Immature natural killer cell (primary cell): ENCODE data around the gene GAL. TPM values are rescaled to one million over a fixed set of nuclear protein-coding genes. Genes with fewer than 3 reads are reported as not detected.

Experiments
- DNase-seq, 3 donors: peaks; one replicate each; pipeline ENCODE4 v3.0.0; 2022; ENCODE audit warnings: mixed read lengths in 1 of 3
- H3K27ac Mint-ChIP-seq, 6 donors: one replicate each; pipeline ENCODE4 v1.8.0; 2020; ENCODE audit warnings: mixed read lengths in 6 of 6, mild to moderate bottlenecking in 5 of 6, inconsistent platforms in 4 of 6, moderate library complexity in 3 of 6
- H3K27me3 Mint-ChIP-seq, 3 donors: one replicate each; pipeline ENCODE4 v1.8.0; 2020 to 2021; ENCODE audit warnings: low read depth in 3 of 3, mild to moderate bottlenecking in 3 of 3, mixed read lengths in 3 of 3, moderate library complexity in 3 of 3, inconsistent platforms in 1 of 3
- H3K36me3 Mint-ChIP-seq, 3 donors: one replicate each; pipeline ENCODE4 v1.8.0; 2020; ENCODE audit warnings: mixed read lengths in 3 of 3, inconsistent platforms in 2 of 3, mild to moderate bottlenecking in 2 of 3
- H3K4me1 Mint-ChIP-seq, 2 donors: one replicate each; pipeline ENCODE4 v1.8.0; 2020; ENCODE audit warnings: inconsistent platforms in 2 of 2, mild to moderate bottlenecking in 2 of 2, mixed read lengths in 2 of 2, moderate library complexity in 1 of 2
- H3K4me3 Mint-ChIP-seq, 5 donors: one replicate each; pipeline ENCODE4 v1.8.0; 2020; ENCODE audit warnings: mild to moderate bottlenecking in 5 of 5, mixed read lengths in 5 of 5, inconsistent platforms in 3 of 5, moderate library complexity in 3 of 5
- H3K9me3 Mint-ChIP-seq, 6 donors: one replicate each; pipeline ENCODE4 v1.8.0; 2020; ENCODE audit warnings: mild to moderate bottlenecking in 6 of 6, mixed read lengths in 6 of 6, inconsistent platforms in 4 of 6, moderate library complexity in 3 of 6
- polyA plus RNA-seq, 3 donors: library from polyadenylated mRNA; unstranded; fragments of 300-500 nt; fragmentation: Illumina TruSeq; gene quantifications; one replicate each; pipeline ENCODE4 v1.2.3, GENCODE V29; 2021

Gene GAL
- polyA plus RNA-seq, 3 donors from 2014 or later: not detected

GRCh38 chr11:68653486-68654430 is 30.6 kb upstream of the GAL start:
- peaks cover 1 to 4% (median 3%) of the 10 kb centered on the region in 3 donors for H3K27me3 Mint-ChIP-seq

GRCh38 chr11:68654978-68655377 is 29.4 kb upstream of the GAL start:
- no peaks in the 10 kb centered on the region for H3K36me3 Mint-ChIP-seq
- no peak overlapping the region for H3K4me3 Mint-ChIP-seq
- no peaks in the 10 kb centered on the region for H3K9me3 Mint-ChIP-seq
- no peak overlapping the region for H3K27ac Mint-ChIP-seq
- H3K4me1 Mint-ChIP-seq: no peaks in the 10 kb centered on the region
- DNase-seq: no peak
- peaks cover 1 to 5% (median 3%) of the 10 kb centered on the region in 3 donors for H3K27me3 Mint-ChIP-seq

More at GRCh38 chr11:68653486-68654430, 30.6 kb upstream of the GAL start:
- Mint-ChIP-seq H3K27ac (no peak overlapping the region), H3K4me1 (no peaks in the 10 kb centered on the region), H3K9me3 (no peaks in the 10 kb centered on the region), H3K4me3 (no peak overlapping the region), H3K36me3 (no peaks in the 10 kb centered on the region)
- DNase-seq: no peak

GRCh38 chr11:68655406-68655805 is 28.9 kb upstream of the GAL start:
- Mint-ChIP-seq H3K27me3 (peaks cover 0 to 5% (median 3%) of the 10 kb centered on the region in 3 donors), H3K9me3 (no peaks in the 10 kb centered on the region), H3K27ac (no peak overlapping the region), H3K4me3 (no peak overlapping the region), H3K4me1 (no peaks in the 10 kb centered on the region), H3K36me3 (no peaks in the 10 kb centered on the region)
- no peak for DNase-seq

- Mint-ChIP-seq H3K27me3 (peaks cover 0 to 5% (median 3%) of the 10 kb centered on the region in 3 donors), H3K27ac (no peak overlapping the region), H3K36me3 (no peaks in the 10 kb centered on the region), H3K4me3 (no peak overlapping the region), H3K9me3 (no peaks in the 10 kb centered on the region), H3K4me1 (no peaks in the 10 kb centered on the region)
- no peak for DNase-seq
Measured at GRCh38 chr11:68655806-68656205, 28.5 kb upstream of the GAL start.

- H3K4me1 Mint-ChIP-seq: no peaks in the 10 kb centered on the region
- H3K27me3 Mint-ChIP-seq: peaks cover 0 to 9% (median 3%) of the 10 kb centered on the region in 3 donors
- no peak for DNase-seq
- H3K9me3 Mint-ChIP-seq: no peaks in the 10 kb centered on the region
- H3K27ac Mint-ChIP-seq: no peak overlapping the region
- H3K4me3 Mint-ChIP-seq: no peak overlapping the region
- no peaks in the 10 kb centered on the region for H3K36me3 Mint-ChIP-seq
Measured at GRCh38 chr11:68657021-68657780, 27.1 kb upstream of the GAL start.

- H3K36me3 Mint-ChIP-seq: no peaks in the 10 kb centered on the region
- H3K4me3 Mint-ChIP-seq: no peak overlapping the region
- no peak for DNase-seq
- H3K9me3 Mint-ChIP-seq: no peaks in the 10 kb centered on the region
- peaks cover 0 to 9% (median 3%) of the 10 kb centered on the region in 3 donors for H3K27me3 Mint-ChIP-seq
- H3K4me1 Mint-ChIP-seq: no peaks in the 10 kb centered on the region
- no peak overlapping the region for H3K27ac Mint-ChIP-seq
Measured at GRCh38 chr11:68658097-68658496, 26.2 kb upstream of the GAL start.

GRCh38 chr11:68658661-68659060 is 25.7 kb upstream of the GAL start:
- Mint-ChIP-seq H3K36me3 (no peaks in the 10 kb centered on the region), H3K9me3 (no peaks in the 10 kb centered on the region), H3K4me1 (no peaks in the 10 kb centered on the region), H3K4me3 (no peak overlapping the region), H3K27ac (no peak overlapping the region), H3K27me3 (peaks cover 0 to 9% (median 3%) of the 10 kb centered on the region in 3 donors)
- DNase-seq: no peak

GRCh38 chr11:68659158-68659921 is 25.0 kb upstream of the GAL start:
- Mint-ChIP-seq H3K4me3 (no peak overlapping the region), H3K27ac (no peak overlapping the region), H3K36me3 (no peaks in the 10 kb centered on the region), H3K4me1 (no peaks in the 10 kb centered on the region), H3K9me3 (no peaks in the 10 kb centered on the region), H3K27me3 (peaks cover 0 to 9% (median 3%) of the 10 kb centered on the region in 3 donors)
- no peak for DNase-seq

- Mint-ChIP-seq H3K9me3 (no peaks in the 10 kb centered on the region), H3K27ac (no peak overlapping the region), H3K4me3 (no peak overlapping the region), H3K36me3 (no peaks in the 10 kb centered on the region), H3K27me3 (peaks cover 0 to 9% (median 3%) of the 10 kb centered on the region in 3 donors), H3K4me1 (no peaks in the 10 kb centered on the region)
- no peak for DNase-seq
Measured at GRCh38 chr11:68660066-68660810, 24.1 kb upstream of the GAL start.

GRCh38 chr11:68661014-68661413 is 23.3 kb upstream of the GAL start:
- Mint-ChIP-seq H3K9me3 (no peaks in the 10 kb centered on the region), H3K4me3 (no peak overlapping the region), H3K4me1 (no peaks in the 10 kb centered on the region), H3K27me3 (peaks cover 0 to 9% (median 3%) of the 10 kb centered on the region in 3 donors), H3K36me3 (no peaks in the 10 kb centered on the region), H3K27ac (no peak overlapping the region)
- DNase-seq: no peak

GRCh38 chr11:68661697-68662603 is 22.4 kb upstream of the GAL start:
- Mint-ChIP-seq H3K4me3 (no peak overlapping the region), H3K27me3 (peaks cover 0 to 9% (median 3%) of the 10 kb centered on the region in 3 donors), H3K9me3 (no peaks in the 10 kb centered on the region), H3K27ac (no peak overlapping the region), H3K36me3 (no peaks in the 10 kb centered on the region), H3K4me1 (no peaks in the 10 kb centered on the region)
- DNase-seq: no peak

- H3K36me3 Mint-ChIP-seq: no peaks in the 10 kb centered on the region
- no peak for DNase-seq
- H3K4me3 Mint-ChIP-seq: no peak overlapping the region
- no peak overlapping the region for H3K27ac Mint-ChIP-seq
- peaks cover 0 to 7% (median 0%) of the 10 kb centered on the region in 3 donors for H3K27me3 Mint-ChIP-seq
- H3K9me3 Mint-ChIP-seq: no peaks in the 10 kb centered on the region
- no peaks in the 10 kb centered on the region for H3K4me1 Mint-ChIP-seq
Measured at GRCh38 chr11:68663482-68664010, 20.8 kb upstream of the GAL start.
